GM12892 (cell line): ENCODE data around the gene PLG.

Source experiments
- POLR2A ChIP-seq: IDR thresholded peaks from 2 replicates; pipeline ENCODE4 v1.6.1; 2011; ENCODE audit warnings: low read depth, low read length, control low read depth
- POLR2AphosphoS5 ChIP-seq: IDR thresholded peaks from 2 replicates; pipeline ENCODE4 v1.6.1; 2011; ENCODE audit warnings: low read depth, low read length, control low read depth

GRCh38 chr6:160801418-160801817, 99.4 kb downstream of the PLG start:
- TF ChIP-seq POLR2A: no peak
- no peak for TF ChIP-seq POLR2AphosphoS5
